K562 (cell line): ENCODE measurements around the gene PDCD1LG2. TPM values are rescaled to one million over a fixed set of nuclear protein-coding genes. Genes with fewer than 3 reads are reported as not detected.

Experiments
- ATAC-seq: fragments of 200-7000 bp; cut with Tn5 transposase; 3 replicates; pipeline ENCODE4 v1.9.1; 2020; ENCODE audit warnings: moderate library complexity
- BruUV-seq: library from RNA; stranded (reverse); fragments of 400-500 nt; replicated peaks from 2 replicates; lab custom pipeline; 2021; lab: Mats Ljungman, UMichigan
- CTCF ChIA-PET: fragments of 300-600 bp; formaldehyde crosslinking; extraction: SDS; loops from one replicate; lab custom pipeline; 2021; ENCODE audit warnings: low intra/inter-chr PET ratio; lab: Yijun Ruan, JAX
- POLR2A ChIA-PET: fragments of 300-600, 350-650 bp; sonication (Branson Sonifier 250); formaldehyde crosslinking; extraction: SDS; loops from one replicate; lab custom pipeline; 2021; ENCODE audit warnings: antibody characterized with exemption, inconsistent platforms; lab: Yijun Ruan, JAX
- DNase-seq, 4 experiments: peaks; one replicate each; pipeline versions ENCODE4 v3.0.0 to v3.0.0-alpha.2; 2011 to 2018; ENCODE audit warnings: low spot score in 3 of 4, mixed read lengths in 3 of 4; ENCODE audit errors: extremely low read depth in 1 of 4
- FAIRE-seq: peaks from 2 replicates; lab custom pipeline; 2011; peaks lifted over from hg19 to GRCh38; lab: Jason Lieb, UNC
- H2AFZ ChIP-seq: 2 replicates; pipeline ENCODE4 v1.6.0; 2011; ENCODE audit warnings: low read depth, low read length, control low read depth, inconsistent platforms
- H3K27ac ChIP-seq: fragments of 200-600 bp; 3 replicates; pipeline ENCODE4 v1.8.0; 2011; ENCODE audit warnings: low read depth, mild to moderate bottlenecking, control low read depth, inconsistent platforms, low read length, moderate library complexity, mixed read lengths; ENCODE audit errors: extremely low read depth
- H3K27me3 ChIP-seq, 2 experiments: fragments of 300-600 bp in 1 of 2; 2 replicates in 1 of 2; 3 replicates in 1 of 2; pipeline versions ENCODE4 v1.6.0 to v1.8.0; 2011; ENCODE audit warnings: inconsistent platforms in 2 of 2, low read length in 2 of 2, mild to moderate bottlenecking in 1 of 2, mixed read lengths in 1 of 2, moderate library complexity in 1 of 2; ENCODE audit not compliant: control insufficient read depth in 2 of 2, insufficient read depth in 2 of 2
- H3K36me3 ChIP-seq: fragments of 300-600 bp; 3 replicates; pipeline ENCODE4 v1.8.0; 2011; ENCODE audit warnings: mild to moderate bottlenecking, low read length, inconsistent platforms; ENCODE audit not compliant: control insufficient read depth, insufficient read depth
- H3K4me1 ChIP-seq, 2 experiments: fragments of 200-600 bp in 1 of 2; replicated peaks in 1 of 2; 2 replicates in 1 of 2; 3 replicates in 1 of 2; pipeline versions ENCODE4 v1.5.1 to v1.8.0; 2011; ENCODE audit warnings: inconsistent platforms in 2 of 2, low read length in 2 of 2, mild to moderate bottlenecking in 1 of 2, mixed read lengths in 1 of 2, moderate library complexity in 1 of 2; ENCODE audit not compliant: control insufficient read depth in 2 of 2, insufficient read depth in 2 of 2
- H3K4me2 ChIP-seq: 2 replicates; pipeline ENCODE4 v1.6.1; 2011; ENCODE audit warnings: low read length, control low read depth, inconsistent platforms, mixed read lengths; ENCODE audit not compliant: insufficient read depth
- H3K4me3 ChIP-seq: fragments of 200-600 bp; sonication (generic), shearing (Covaris generic); 2 replicates; pipeline ENCODE4 v1.5.1; 2016; ENCODE audit warnings: control low read depth, inconsistent platforms
- H3K79me2 ChIP-seq: fragments of 200-600 bp; 3 replicates; pipeline ENCODE4 v1.8.0; 2011; ENCODE audit warnings: low read length, inconsistent platforms; ENCODE audit not compliant: control insufficient read depth, insufficient read depth
- H3K9ac ChIP-seq, 2 experiments: 2 replicates each; pipeline versions ENCODE4 v1.6.0 to v1.6.1; 2011; ENCODE audit warnings: low read depth in 2 of 2, low read length in 2 of 2, control low read depth in 1 of 2, inconsistent platforms in 1 of 2, mild to moderate bottlenecking in 1 of 2, mixed read lengths in 1 of 2; ENCODE audit not compliant: insufficient read depth in 1 of 2
- H3K9me1 ChIP-seq: one replicate; pipeline ENCODE4 v1.6.0; 2011; ENCODE audit warnings: inconsistent platforms, mild to moderate bottlenecking, low read length, moderate library complexity; ENCODE audit not compliant: control insufficient read depth, insufficient read depth
- H3K9me3 ChIP-seq: replicated peaks from 2 replicates; pipeline ENCODE4 v1.5.1; 2011; ENCODE audit warnings: low read depth, low read length, inconsistent platforms; ENCODE audit not compliant: control insufficient read depth, insufficient read depth
- H4K20me1 ChIP-seq: replicated peaks from 2 replicates; pipeline ENCODE4 v1.6.1; 2011; ENCODE audit warnings: low read length, inconsistent platforms, mixed read lengths; ENCODE audit not compliant: control insufficient read depth, insufficient read depth
- ARID1B ChIP-seq: fragments of 450-650 bp; IDR thresholded peaks from 2 replicates; pipeline ENCODE4 v1.6.1; 2016; ENCODE audit warnings: antibody characterized with exemption, mild to moderate bottlenecking, inconsistent platforms
- MEIS2 ChIP-seq: fragments of 450-650 bp; IDR thresholded peaks from 2 replicates; pipeline ENCODE4 v1.6.1; 2014; ENCODE audit warnings: mild to moderate bottlenecking; ENCODE audit not compliant: partially characterized antibody
- ZKSCAN1 ChIP-seq: fragments of 150-350 bp; IDR thresholded peaks from 2 replicates; pipeline ENCODE4 v1.6.1; 2016; ENCODE audit warnings: low read depth, low read length
- WGBS: fragments of 100-300 bp; shearing (Covaris generic); methylation state at CpG from one replicate; pipeline ENCODE4 v1.1.6; 2016; ENCODE audit warnings: low coverage, mixed read lengths; ENCODE audit not compliant: insufficient coverage; ENCODE audit errors: missing lambda C conversion rate; 5-methylcytosine and 5-hydroxymethylcytosine counted together
- in situ Hi-C: fragments of 300-500 bp; cut with MboI; formaldehyde crosslinking; loops from 4 replicates; pipeline ENCODE4 v1.15.0; 2018; ENCODE audit warnings: inconsistent platforms, mixed read lengths
- intact Hi-C: fragments of 100-400 bp; cut with micrococcal nuclease; formaldehyde crosslinking; loops from 2 replicates; pipeline ENCODE4 v1.14.2; 2022
- polyA plus RNA-seq, 8 experiments: library from polyadenylated mRNA; depleted of rRNA in 4 of 8; stranded (reverse) in 5 of 8; unstranded in 3 of 8; fragments of >200 nt; fragmentation: Nextera tagmentation in 2 of 8; fragmentation: Illumina TruSeq in 1 of 8; extraction: Ambion mirVana in 2 of 8; extraction: Trizol in 1 of 8; gene quantifications; 2 replicates each; pipeline versions ENCODE4 v1.2.1 to v1.2.3, GENCODE V29; 2011 to 2014; ENCODE audit warnings: inconsistent platforms in 1 of 8, missing spikeins in 1 of 8
- total RNA-seq, 7 experiments: library from RNA; depleted of rRNA in 6 of 7; stranded (reverse); fragments of >200 nt in 6 of 7; fragmentation: Illumina TruSeq in 2 of 7; extraction: Trizol in 2 of 7; gene quantifications; 2 replicates each; pipeline versions ENCODE4 v1.2.1 to v1.2.3, GENCODE V29; 2011 to 2021; ENCODE audit warnings: low replicate concordance in 1 of 7
- TF ChIP-seq, protein P1 (sequence below), 2 experiments: IDR thresholded peaks in 1 of 2; conservative IDR thresholded peaks in 1 of 2; 2 replicates each; pipeline ENCODE4 v1.6.1; 2016; ENCODE audit warnings: low read depth in 2 of 2, mild to moderate bottlenecking in 1 of 2, missing compliant biosample characterization in 1 of 2, missing genetic modification characterization in 1 of 2, moderate library complexity in 1 of 2

Gene PDCD1LG2
- total and polyA plus RNA-seq, 9 of the 15 experiments (the other 6 are each of a cell fraction or from before 2014, with no cell fraction given): not detected

DNA sequence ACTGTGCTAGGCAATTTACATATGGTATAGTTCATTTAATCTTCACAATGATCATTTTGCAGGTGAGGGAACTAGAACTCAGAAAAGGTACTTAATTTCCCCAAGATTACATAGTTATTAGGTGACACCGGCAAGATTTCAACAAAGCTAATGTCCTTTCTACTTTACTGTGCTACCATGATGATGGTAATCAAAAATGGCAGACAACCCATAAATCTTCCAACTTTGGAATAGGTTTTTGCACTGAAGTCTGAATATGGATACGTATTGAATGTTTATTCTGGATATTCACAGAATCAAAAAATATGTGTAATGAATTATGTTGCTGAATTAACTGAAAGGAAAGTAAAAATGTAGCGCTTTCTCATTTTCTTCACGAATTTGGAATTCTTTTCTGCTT, 13.8 kb downstream of the PDCD1LG2 start:
- no peak for ATAC-seq
- Histone ChIP-seq H3K9ac (no peak overlapping the region), H3K79me2 (no peaks in the 10 kb centered on the region)
- TF ChIP-seq MEIS2 (peak; percentile 50), ARID1B (no peak), ZKSCAN1 (no peak)
- TF ChIP-seq, protein P1, sequence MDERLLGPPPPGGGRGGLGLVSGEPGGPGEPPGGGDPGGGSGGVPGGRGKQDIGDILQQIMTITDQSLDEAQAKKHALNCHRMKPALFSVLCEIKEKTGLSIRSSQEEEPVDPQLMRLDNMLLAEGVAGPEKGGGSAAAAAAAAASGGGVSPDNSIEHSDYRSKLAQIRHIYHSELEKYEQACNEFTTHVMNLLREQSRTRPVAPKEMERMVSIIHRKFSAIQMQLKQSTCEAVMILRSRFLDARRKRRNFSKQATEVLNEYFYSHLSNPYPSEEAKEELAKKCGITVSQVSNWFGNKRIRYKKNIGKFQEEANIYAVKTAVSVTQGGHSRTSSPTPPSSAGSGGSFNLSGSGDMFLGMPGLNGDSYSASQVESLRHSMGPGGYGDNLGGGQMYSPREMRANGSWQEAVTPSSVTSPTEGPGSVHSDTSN (CRISPR knock-in tag; IDR thresholded peaks at IDR 0.05; ENCODE audit: low read depth): no peak
- TF ChIP-seq, protein P1 (tag; conservative IDR thresholded peaks at IDR 0.05; ENCODE audit: low read depth): peak; percentile 54; the same call in 1 of the 2 replicates
- TF ChIP-seq, all 486 proteins: peak for 2
- H3K27me3 ChIP-seq: no peaks in the 10 kb centered on the region
- no peak for FAIRE-seq
- no peaks in the 10 kb centered on the region for H4K20me1 ChIP-seq
- H3K36me3 ChIP-seq: no peaks in the 10 kb centered on the region
- H3K9me1 ChIP-seq: no peaks in the 10 kb centered on the region
- no peak for DNase-seq
- H3K9me3 ChIP-seq: no peaks in the 10 kb centered on the region
- BruUV-seq: no TSS peak
- intact Hi-C loops (no loop called here), in situ Hi-C loops (no loop called here)
- H3K4me2 ChIP-seq: no peak overlapping the region
- ChIA-PET CTCF (no interaction called here), POLR2A (no interaction called here)
- no peak overlapping the region for H2AFZ ChIP-seq
- no peak overlapping the region for H3K27ac ChIP-seq
- no peak overlapping the region for H3K4me3 ChIP-seq
- 22% methylated on average over 4 of the region's 4 CpGs for WGBS
- no peaks in the 10 kb centered on the region; a peak in 1 of 5 replicates for H3K4me1 ChIP-seq
